Stimulated activated CD8-positive, alpha-beta memory T cell treated with anti-CD3 and anti-CD28 coated beads, Interleukin-7, amount 100 ng/mL, for 24 hours (primary cell): ENCODE results near the gene PTPRQ.

Experiments used
- DNase-seq: peaks from one replicate; pipeline ENCODE4 v3.0.0-alpha.2; 2020; ENCODE audit warnings: low read depth

Gene PTPRQ

GRCh38 chr12:80704420-80704819 lies 260.4 kb downstream of the PTPRQ start:
- DNase-seq: no peak

GRCh38 chr12:80707126-80707829 lies 263.2 kb downstream of the PTPRQ start, which contains the start of gene MYF6:
Gene MYF6, plus strand, starts transcription at chr12:80707634. Its CDS starts 86 bp downstream, at chr12:80707720.
- DNase-seq: no peak

- no peak for DNase-seq
Observed at GRCh38 chr12:80707830-80708258, 263.8 kb downstream of the PTPRQ start.

GRCh38 chr12:80708259-80708974 lies 264.4 kb downstream of the PTPRQ start:
- no peak for DNase-seq

DNA sequence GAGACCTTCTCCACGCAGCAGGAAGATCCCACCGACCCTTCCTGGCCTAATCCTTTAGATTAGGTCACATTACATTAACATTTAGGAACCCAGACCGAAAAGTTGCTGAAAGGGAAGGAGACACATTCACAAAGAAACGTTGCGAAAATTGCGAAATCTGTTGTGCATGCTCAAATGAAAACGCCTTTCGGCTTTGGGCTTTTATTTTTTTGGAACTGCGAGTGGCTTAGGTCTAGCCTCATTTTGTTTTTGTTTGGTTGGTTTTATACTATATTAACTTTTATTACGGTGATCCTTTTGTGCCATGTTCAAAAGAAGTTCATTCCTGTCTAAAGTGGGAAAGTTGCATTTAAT lies 264.9 kb downstream of the PTPRQ start:
- no peak for DNase-seq

DNA sequence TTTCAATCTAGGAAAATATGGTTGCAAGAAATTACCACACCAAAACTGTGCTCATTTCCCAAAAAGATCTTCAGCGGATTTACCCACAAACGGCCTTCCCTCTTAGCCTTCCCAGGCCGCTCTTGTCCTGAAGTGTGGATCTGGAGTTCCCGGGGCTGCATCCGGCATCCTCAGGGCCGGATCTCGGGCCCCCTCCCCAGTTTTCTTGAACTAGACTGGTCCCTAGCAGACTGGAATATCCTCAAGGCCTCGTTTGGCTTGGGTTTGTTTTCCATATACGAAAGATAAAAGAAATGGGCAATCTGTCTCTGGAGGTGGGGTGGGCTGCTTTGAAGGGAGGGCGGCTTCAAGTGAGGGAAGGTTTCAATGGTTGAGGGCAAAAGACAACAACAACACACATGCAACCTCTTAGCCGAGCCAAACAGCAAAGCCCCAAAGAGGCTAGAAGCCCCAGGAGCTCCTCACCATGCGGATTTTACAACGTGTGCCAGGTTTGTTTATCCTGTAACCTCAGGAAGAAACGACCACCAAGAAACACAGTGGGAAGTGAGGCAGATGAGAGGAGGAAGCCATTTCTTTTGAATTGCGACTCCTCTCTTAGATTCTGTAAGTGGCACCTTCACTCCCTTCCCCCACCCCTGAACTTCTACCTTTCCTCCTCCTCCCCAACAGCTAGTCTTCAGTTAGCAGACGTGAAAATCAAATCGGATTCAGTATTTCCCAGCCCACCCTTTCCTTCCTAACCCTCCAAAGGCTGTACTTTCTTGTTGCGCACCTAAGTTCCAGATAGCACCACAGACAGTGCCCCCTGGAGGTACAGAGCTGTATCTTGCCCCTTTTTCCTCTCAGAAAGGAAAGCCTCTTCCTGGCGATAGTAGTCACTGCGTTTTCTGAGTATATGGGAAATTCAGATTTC lies 266.0 kb downstream of the PTPRQ start:
- no peak for DNase-seq

GRCh38 chr12:80710727-80711449 lies 266.9 kb downstream of the PTPRQ start:
- no peak for DNase-seq

DNA sequence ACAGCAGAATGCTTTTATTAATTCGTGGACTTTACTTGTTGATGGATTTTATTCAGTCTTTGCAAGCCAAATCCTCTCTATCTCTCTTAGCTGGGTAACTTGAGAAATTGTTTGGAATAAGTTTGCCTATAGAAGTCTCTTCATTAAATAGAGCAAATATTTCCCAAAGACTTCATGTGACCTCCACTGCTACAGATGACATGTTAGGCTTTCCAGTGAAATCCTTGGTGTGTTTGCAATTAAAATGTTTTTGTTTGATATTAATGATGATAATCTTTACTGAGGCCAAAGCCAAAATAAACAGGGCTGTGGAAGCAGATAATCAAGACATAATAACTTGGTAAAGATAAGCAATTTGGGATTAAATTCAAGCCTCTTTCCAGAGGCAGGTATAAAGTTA lies 267.8 kb downstream of the PTPRQ start:
- DNase-seq: no peak

DNA sequence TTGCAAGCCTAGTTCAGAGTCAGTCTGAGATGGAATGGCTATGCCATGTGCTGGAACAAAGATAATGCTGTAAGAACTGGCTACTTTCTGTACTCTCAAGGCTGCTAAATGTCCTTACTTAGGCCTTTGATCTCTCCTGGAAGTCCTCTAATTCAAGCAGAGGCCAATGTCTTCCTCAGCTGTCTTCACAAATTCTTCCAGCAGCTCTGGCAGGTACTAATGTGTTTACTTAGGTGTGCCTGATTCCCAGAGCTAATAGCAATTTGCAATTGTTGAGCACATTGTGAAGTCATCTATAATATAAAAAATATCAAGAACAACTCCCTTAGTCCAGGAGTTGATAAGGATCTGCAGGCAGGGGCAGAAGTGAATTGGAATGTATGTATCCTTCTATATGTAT lies 268.8 kb downstream of the PTPRQ start:
- DNase-seq: no peak

DNA sequence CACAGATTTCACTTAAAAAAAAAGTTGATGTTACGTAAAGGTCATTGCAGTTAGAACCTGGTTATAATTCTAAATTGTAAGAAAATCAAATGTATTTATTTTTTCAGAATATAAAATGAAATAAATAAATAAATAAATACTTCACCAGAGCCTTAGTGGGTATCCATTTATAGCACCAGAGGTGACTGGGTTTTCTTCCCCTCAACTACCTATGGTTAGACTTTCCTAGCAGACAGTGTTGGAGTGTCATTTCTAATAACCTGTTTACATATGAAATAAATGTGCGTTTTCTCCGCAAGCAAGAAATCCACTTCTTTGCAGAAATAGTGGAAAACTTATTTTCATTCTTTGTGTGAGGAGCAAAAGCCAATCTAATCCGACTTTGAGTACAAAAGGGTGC lies 269.4 kb downstream of the PTPRQ start:
- no peak for DNase-seq

- no peak for DNase-seq
Observed at GRCh38 chr12:80714055-80714454, 270.0 kb downstream of the PTPRQ start.

DNA sequence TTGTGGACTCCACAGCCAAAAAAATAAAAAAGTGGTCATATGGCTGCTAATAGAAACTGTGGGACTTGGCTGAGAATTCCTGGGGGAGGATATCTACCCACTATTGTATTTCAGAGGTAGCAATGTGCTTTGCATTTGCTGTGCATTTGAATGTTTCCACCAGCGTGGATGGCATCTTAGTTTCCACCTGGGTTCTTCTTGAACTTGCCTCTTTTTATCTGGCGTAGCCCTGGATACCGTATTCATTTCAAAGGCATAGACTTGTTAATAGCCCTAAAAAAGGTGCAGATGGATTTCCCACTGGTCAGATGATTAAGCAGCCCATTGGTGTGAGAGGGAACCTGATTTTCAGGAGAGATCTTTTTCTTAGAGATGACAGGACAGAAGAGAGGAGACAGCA lies 270.8 kb downstream of the PTPRQ start:
- DNase-seq: no peak

- DNase-seq: no peak
Observed at GRCh38 chr12:80715713-80716249, 271.7 kb downstream of the PTPRQ start.

DNA sequence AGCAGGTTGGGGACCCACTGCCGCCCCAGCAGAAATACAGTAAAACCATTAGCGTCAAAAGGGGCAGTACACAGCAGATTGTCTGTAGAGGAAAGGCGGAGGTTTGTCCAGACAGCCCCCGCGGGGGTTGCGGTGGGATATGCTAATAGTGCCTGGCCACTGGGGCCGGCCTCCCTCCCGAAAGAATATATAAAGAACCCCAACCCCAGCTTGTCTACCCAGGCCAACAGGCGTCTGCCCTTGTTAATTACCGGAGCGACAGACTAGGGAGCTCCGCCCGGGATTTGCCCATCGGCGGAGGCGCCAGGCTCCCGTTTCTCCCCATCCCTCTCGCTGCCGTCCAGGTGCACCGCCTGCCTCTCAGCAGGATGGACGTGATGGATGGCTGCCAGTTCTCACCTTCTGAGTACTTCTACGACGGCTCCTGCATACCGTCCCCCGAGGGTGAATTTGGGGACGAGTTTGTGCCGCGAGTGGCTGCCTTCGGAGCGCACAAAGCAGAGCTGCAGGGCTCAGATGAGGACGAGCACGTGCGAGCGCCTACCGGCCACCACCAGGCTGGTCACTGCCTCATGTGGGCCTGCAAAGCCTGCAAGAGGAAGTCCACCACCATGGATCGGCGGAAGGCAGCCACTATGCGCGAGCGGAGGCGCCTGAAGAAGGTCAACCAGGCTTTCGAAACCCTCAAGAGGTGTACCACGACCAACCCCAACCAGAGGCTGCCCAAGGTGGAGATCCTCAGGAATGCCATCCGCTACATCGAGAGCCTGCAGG lies 272.8 kb downstream of the PTPRQ start, which contains the start of gene MYF5:
MYF5 (plus strand) TSS at position 217 of the 774 bp plus-strand sequence; CDS start at position 369, 152 bp downstream.
- no peak for DNase-seq

- no peak for DNase-seq
Observed at GRCh38 chr12:80717856-80718255, 273.8 kb downstream of the PTPRQ start.

- no peak for DNase-seq
Observed at GRCh38 chr12:80720516-80720915, 276.5 kb downstream of the PTPRQ start.

DNA sequence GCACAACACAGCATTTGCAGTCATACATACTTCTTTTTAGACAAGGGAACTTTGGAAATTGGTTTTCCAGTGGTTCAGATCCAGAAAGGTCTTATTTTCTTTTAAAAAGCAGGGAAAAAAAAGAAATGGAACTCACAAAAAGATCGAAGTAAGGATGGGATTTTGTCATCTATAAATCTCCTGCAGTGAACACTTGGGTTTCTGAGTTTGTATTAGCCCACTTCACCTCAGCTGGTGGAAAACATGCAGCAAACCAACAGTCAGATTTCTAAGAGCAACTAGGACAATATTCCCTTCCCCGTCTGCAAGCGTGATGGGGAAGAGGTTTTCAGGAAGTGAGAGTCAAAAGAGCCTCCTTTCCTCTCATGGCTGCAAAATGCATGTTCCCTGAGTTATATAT lies 277.3 kb downstream of the PTPRQ start:
- no peak for DNase-seq
